Brain pericyte (primary cell): ENCODE measurements around the gene SFXN1.

ENCODE experiments used
- DNase-seq: peaks from one replicate; pipeline ENCODE4 v3.0.0-alpha.2; 2012; ENCODE audit warnings: low read depth, low spot score

The SFXN1 gene

GRCh38 chr5:175465282-175465681 is 13.1 kb upstream of the SFXN1 start:
- DNase-seq: no peak

DNA sequence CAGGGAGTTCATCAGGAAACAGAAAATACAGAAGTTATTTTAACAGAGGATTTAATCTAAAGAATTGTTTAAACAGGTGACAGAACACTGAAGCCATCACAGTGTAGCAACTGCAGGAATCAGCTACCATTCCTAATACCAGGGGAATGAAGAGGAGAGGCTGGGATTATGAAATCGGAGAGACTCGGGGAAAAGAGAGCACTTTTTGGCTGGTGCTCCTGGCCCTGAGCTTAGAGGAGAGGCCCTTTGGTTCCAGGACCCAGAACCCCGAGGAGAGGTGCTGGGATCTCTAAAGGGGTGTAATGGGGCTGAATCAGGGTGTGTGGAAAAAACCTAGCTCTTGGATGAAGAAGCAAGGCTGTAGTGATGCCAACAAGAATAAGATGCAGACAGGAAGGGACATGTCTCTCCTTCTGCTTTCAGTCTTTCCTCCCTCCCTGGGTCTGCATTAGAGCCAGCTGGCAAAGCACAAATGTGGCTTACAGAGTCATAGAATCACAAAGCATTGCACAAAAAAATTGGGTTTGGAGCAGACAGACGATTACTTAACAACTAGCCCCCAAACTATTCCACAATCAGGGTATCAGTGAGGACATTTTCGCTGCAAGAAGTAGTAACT is 11.6 kb upstream of the SFXN1 start:
- DNase-seq: no peak

- DNase-seq: no peak
These were observed 10.2 kb upstream of the SFXN1 start for GRCh38 chr5:175467983-175468690.

- no peak for DNase-seq
These were observed 9.5 kb upstream of the SFXN1 start for GRCh38 chr5:175468892-175469291.

- DNase-seq: no peak
These were observed 8.4 kb upstream of the SFXN1 start for GRCh38 chr5:175469916-175470315.

- DNase-seq: no peak
These were observed 7.6 kb upstream of the SFXN1 start for GRCh38 chr5:175470781-175471180.

- no peak for DNase-seq
These were observed 7.2 kb upstream of the SFXN1 start for GRCh38 chr5:175471196-175471595.

GRCh38 chr5:175471628-175472027 is 6.7 kb upstream of the SFXN1 start:
- no peak for DNase-seq

- DNase-seq: no peak
These were observed 6.0 kb upstream of the SFXN1 start for GRCh38 chr5:175472378-175472777.

DNA sequence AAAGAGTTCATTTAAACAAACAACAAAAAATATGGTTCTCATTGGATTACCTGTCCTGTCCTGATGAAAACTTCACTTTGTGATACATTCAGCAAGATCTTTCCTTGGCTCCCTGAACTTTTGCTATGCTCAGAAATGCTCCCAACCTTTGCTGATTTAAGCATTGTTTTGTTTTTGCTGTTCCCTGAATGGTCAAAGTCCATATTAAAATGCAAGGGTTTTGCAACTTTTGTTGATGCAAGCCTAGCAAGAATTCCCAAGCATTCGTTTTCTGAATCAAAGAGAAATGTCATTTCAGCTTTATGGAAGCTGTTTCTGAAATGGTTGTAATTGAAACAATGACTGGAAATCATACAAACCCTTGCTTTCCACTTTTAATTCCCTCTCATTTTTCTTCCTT is 3.1 kb upstream of the SFXN1 start:
- no peak for DNase-seq

GRCh38 chr5:175477440-175477839 is 920 bp upstream of the SFXN1 start:
- DNase-seq: no peak

- DNase-seq: no peak
These were observed 364 bp upstream of the SFXN1 start for GRCh38 chr5:175478008-175478383.

- peak; percentile 16 for DNase-seq
These were observed 943 bp downstream of the SFXN1 start for GRCh38 chr5:175479125-175479881.

DNA sequence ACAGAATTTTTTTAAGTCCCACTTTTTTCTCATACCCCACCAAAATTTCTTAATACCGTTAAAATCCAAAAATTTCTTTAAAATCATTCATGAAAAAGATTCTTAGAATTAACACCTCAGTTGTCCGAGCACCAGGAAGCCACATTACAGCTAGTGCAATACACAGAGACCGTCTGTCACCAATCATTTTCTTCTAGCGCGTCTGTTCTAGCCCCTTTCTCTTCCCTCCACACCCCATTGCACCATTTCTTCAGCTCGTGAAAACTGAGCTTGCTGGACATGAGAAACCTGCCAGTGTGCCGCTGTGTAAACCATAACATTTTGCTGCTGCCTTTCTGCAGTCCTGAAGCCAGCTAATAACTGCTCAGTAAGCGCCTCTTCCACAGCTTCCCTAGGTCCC is 5.0 kb downstream of the SFXN1 start:
- no peak for DNase-seq

DNA sequence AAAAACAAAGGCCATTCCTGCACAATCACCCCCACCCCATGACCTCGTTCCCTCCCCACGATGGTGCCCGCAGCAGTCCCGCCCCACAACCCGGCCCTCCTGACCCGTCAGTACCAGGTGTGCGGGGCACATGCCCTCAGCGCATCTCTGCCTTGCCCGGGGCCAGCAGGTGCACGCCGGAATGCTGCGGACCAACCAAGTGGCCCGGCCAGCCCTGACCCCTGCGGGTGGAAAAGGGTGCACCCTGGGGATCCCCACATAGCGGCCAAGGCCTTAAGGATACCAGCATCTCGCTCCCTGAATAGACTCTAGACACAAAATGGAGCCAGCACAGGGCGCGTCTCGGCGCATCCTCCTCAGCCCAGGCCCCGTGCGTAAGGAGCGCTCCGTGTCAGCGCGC is 6.0 kb downstream of the SFXN1 start:
- no peak for DNase-seq

- no peak for DNase-seq
These were observed 6.5 kb downstream of the SFXN1 start for GRCh38 chr5:175484829-175485228.

DNA sequence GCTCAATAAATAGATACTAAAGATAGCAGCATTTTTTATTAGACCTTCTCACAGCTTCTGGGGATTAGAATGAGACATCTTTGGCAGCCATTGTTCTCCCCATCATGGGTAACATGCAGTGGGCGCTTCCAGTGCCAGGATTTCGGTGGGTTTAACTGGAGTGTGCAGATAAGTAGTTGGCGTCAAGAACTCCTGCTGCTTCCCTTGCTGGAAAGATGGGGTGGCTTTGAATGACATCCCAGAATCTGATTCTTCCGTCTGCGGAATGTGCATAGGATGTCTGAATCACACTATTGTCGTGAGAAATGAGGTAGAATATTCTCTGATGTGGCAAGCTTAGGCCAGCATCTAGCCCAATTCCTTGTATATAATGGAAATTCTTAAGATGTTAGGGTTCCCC is 7.3 kb downstream of the SFXN1 start:
- DNase-seq: no peak

- DNase-seq: no peak
These were observed 9.3 kb downstream of the SFXN1 start for GRCh38 chr5:175487514-175488222.

DNA sequence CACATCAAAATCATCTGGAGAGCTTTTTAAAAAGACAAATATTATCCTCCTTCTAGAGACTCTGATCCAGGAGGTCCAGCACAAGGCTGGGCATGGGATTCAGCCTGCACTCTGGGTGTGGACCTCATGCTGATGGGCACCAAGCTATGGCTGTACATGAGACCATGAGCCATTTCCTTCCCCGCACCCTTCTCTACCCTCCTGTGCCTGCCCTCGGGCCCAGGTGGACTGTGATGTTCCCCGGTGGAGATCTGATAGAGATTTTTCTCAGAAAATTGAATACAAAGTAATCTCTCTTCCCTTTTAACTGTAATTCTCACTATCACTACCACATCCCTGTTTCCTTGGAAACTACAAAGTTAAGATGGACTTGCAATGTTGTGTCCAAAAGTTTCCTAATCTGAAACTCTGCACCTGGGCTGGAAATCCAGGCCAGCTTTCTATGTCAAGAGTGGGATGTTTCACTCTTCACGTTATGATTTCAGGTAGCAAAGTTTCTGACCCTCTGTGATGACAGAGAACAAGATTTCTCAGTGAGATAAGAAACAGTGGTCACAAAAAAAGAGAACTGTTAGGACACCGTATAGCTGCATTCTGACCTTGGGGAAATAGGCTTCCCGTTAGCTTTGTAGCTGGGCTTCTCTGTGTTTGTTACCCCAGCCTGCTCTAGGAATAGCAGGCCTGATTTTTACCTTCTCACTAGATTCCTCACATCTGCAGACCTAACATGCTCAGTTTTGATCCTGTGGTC is 11.5 kb downstream of the SFXN1 start:
- DNase-seq: no peak

DNA sequence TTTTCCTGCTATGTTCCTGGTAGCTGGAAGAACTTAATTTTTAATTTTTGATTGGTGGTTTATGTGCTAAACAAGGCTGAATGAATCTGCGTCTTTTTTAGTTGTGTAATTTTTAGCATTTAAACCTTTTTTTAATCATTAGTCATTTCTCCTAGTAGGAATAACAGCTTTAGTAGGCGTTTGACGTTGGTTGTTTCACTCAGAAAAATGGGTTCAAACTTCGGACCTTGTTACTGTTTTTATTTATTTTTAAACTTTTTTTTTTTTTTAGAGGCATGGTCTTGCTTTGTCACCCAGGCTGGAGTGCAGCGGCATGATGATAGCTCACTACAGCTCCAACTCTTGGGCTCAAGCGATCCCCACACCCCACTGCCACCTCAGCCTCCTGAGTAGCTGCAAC is 12.9 kb downstream of the SFXN1 start:
- DNase-seq: no peak

- no peak for DNase-seq
These were observed 14.9 kb downstream of the SFXN1 start for GRCh38 chr5:175493260-175493659.

GRCh38 chr5:175493726-175494125 is 15.4 kb downstream of the SFXN1 start:
- DNase-seq: no peak
